Adrenal gland (tissue), 12 donors: ENCODE measurements around the gene STAG3. TPM values are rescaled to one million over a fixed set of nuclear protein-coding genes. Genes with fewer than 3 reads are reported as not detected.
A peak's percentile ranks its signal among the peaks of the same experiment; 100 is the strongest.
"Not testable (repeated sequence)": the region's sequence is repeated elsewhere in the genome, so short reads cannot be mapped to it uniquely, and the experiment has no call there.

Experiments
- DNase-seq, 7 donors: peaks; one replicate each; pipeline ENCODE4 v3.0.0-alpha.2; 2019 to 2020
- H3K27ac ChIP-seq, 5 donors: fragments of 200-600 bp; sonication (generic) in 4 of 5; 1 replicate in 3 of 5; 2 replicates in 2 of 5; pipeline versions ENCODE4 v1.5.1 to v1.8.0; 2016 to 2020; ENCODE audit warnings: mild to moderate bottlenecking in 1 of 5
- H3K27me3 ChIP-seq: fragments of 200-600 bp; 2 replicates; pipeline ENCODE4 v1.8.0; 2021
- H3K36me3 ChIP-seq, 2 donors: fragments of 200-600 bp; replicated peaks in 1 of 2; 1 replicate in 1 of 2; 2 replicates in 1 of 2; pipeline versions ENCODE4 v1.5.1 to v1.8.0; 2018 to 2022
- H3K4me1 ChIP-seq, 2 donors: fragments of 200-600 bp; replicated peaks in 1 of 2; 1 replicate in 1 of 2; 2 replicates in 1 of 2; pipeline versions ENCODE4 v1.5.1 to v1.8.0; 2018 to 2021
- H3K4me3 ChIP-seq, 4 donors: fragments of 200-600 bp; sonication (generic) in 3 of 4; one replicate each; pipeline ENCODE4 v1.5.1; 2016 to 2018
- H3K9me3 ChIP-seq, 3 donors: fragments of 200-600 bp; sonication (generic) in 1 of 3; replicated peaks in 1 of 3; 1 replicate in 2 of 3; 2 replicates in 1 of 3; pipeline versions ENCODE4 v1.5.1 to v1.8.0; 2016 to 2021
- POLR2A ChIP-seq, 2 donors: fragments of 450-650 bp; IDR thresholded peaks; one replicate each; pipeline ENCODE4 v1.6.1; 2017; ENCODE audit warnings: antibody characterized with exemption in 2 of 2, mild to moderate bottlenecking in 2 of 2, moderate library complexity in 1 of 2
- WGBS, 4 donors: extraction: QIAGEN DNeasy Blood & Tissue Kit in 2 of 4; methylation state at CpG; one replicate each; pipeline versions ENCODE4 v1.1.5 to v1.1.7; 2013 to 2017; 5-methylcytosine and 5-hydroxymethylcytosine counted together
- intact Hi-C, 2 donors: fragments of 100-400 bp; cut with DNase I; formaldehyde crosslinking; loops; one replicate each; pipeline versions ENCODE4 v1.14.1 to v1.15.0; 2022 to 2023
- polyA plus RNA-seq, 3 donors: library from polyadenylated mRNA; stranded (reverse); fragments of 200-250 nt in 2 of 3; fragments of 350-450 nt in 1 of 3; fragmentation: Illumina TruSeq in 1 of 3; extraction: RNeasy Lipid Tissue Mini Kit (QIAGEN cat#74804) in 1 of 3; gene quantifications; one replicate each; pipeline ENCODE4 v1.2.3, GENCODE V29; 2013 to 2014
- total RNA-seq, 9 donors: library from RNA; depleted of rRNA in 4 of 9; stranded (reverse); fragments of >200 nt in 4 of 9; fragments of 120-200 nt in 1 of 9; fragmentation: NEBNext Ultra II Directional in 1 of 9; extraction: Animal tissue kit (Norgen Biotek cat#: 25700) in 1 of 9; gene quantifications; one replicate each; pipeline versions ENCODE4 v1.1.0 to v1.2.4, GENCODE V29; 2013 to 2023
- TF ChIP-seq, protein P1 (sequence below), 6 experiments: fragments of 450-650 bp in 4 of 6; fragments of 200-600 bp in 2 of 6; sonication (generic) in 1 of 6; IDR thresholded peaks; 1 replicate in 5 of 6; 2 replicates in 1 of 6; pipeline versions ENCODE4 v1.5.1 to v1.8.0; 2016 to 2021; ENCODE audit warnings: antibody characterized with exemption in 6 of 6, mild to moderate bottlenecking in 2 of 6, moderate library complexity in 1 of 6
- donor health status: healthy with polysubstance abuse.
- donor health status: Bipolar disorder and iron deficiency.
- donor health status: DM: yes; HTN: yes; CAD: no.
- donor health status: DM: no; HTN: no; CAD: no.
- donor health status: DM: no; HTN: no; CAD: no.
- donor health status: DM: yes; HTN: yes; CAD: no.

The STAG3 gene
- total and polyA plus RNA-seq, 12 donors, result 0.26 to 3.3 (median 1.3) TPM

DNA sequence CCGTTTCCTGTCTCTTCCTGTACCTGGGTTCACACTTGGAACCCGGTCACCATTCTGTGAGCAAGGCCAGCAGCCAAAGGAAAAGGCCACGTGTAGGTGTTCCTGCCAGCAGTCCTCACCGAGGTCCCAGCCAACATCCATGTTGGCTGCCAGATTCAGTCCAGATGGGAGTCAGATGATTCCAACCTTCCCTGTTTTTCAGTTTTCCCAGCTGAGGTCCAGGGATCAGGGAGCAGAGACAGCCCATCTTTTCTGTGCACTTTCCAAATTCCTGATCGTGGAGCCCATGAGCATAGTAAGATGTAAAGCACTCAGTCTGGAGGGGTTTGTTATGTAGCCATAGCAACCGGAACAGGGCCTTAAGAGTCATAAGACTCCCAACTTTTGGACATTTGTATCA, 38.2 kb downstream of the STAG3 start:
- H3K9me3 ChIP-seq, result no peaks in the 10 kb centered on the region
- H3K36me3 ChIP-seq, result no peaks in the 10 kb centered on the region
- TF ChIP-seq, protein P1, sequence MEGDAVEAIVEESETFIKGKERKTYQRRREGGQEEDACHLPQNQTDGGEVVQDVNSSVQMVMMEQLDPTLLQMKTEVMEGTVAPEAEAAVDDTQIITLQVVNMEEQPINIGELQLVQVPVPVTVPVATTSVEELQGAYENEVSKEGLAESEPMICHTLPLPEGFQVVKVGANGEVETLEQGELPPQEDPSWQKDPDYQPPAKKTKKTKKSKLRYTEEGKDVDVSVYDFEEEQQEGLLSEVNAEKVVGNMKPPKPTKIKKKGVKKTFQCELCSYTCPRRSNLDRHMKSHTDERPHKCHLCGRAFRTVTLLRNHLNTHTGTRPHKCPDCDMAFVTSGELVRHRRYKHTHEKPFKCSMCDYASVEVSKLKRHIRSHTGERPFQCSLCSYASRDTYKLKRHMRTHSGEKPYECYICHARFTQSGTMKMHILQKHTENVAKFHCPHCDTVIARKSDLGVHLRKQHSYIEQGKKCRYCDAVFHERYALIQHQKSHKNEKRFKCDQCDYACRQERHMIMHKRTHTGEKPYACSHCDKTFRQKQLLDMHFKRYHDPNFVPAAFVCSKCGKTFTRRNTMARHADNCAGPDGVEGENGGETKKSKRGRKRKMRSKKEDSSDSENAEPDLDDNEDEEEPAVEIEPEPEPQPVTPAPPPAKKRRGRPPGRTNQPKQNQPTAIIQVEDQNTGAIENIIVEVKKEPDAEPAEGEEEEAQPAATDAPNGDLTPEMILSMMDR (IDR thresholded peaks at IDR 0.05), result no peak
- no peak for TF ChIP-seq POLR2A (IDR thresholded peaks at IDR 0.05)
- DNase-seq, result no peak
- WGBS, 4 donors, result 44 to 50% (median 48%) methylated on average over 6 of the region's 6 CpGs
- H3K27me3 ChIP-seq, result no peaks in the 10 kb centered on the region
- no peak overlapping the region for H3K27ac ChIP-seq
- peaks cover 0 to 4% of the 10 kb centered on the region in 2 donors for H3K4me1 ChIP-seq
- intact Hi-C loops, result loop anchor here (5.0 to 10.0 kb wide), 2 partner anchors 61 to 84 kb away; partner anchors contain the start of gene TRAPPC14 (in 1 of the 2)
- H3K4me3 ChIP-seq, result no peak overlapping the region

DNA sequence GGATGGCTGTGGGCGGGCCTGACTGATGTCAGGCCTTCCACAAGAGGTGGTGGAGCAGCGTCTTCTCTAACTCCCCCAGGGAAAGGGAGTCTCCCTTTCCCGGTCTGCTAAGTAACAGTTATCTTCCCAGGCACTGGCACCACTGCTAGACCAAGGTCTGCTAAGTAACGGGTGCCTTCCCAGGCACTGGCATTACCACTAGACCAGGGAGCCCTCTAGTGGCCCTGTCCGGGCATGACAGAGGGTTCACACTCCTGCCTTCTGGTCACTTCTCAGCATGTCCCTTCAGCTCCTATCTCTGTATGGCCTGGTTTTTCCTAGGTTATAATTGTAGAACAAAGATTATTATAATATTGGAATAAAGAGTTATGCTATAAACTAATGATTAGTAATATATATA, 40.2 kb downstream of the STAG3 start:
- 0% methylated on average over 1 to 2 of the region's 5 CpGs for WGBS, 4 donors
- DNase-seq, result peak; percentile 87 to 97 (median 91)
- peak overlapping the region in 2 of 5 donors; percentile 75 to 83 for H3K27ac ChIP-seq
- TF ChIP-seq, protein P1 (IDR thresholded peaks at IDR 0.05), result peak in 4 of 6 experiments; percentile 23 to 65 (median 37)
- not testable (repeated sequence) for H3K4me3 ChIP-seq, H3K4me1 ChIP-seq, H3K9me3 ChIP-seq, H3K36me3 ChIP-seq, H3K27me3 ChIP-seq
- intact Hi-C loops, result loop anchor here (5.0 to 10.0 kb wide), 2 partner anchors 63 to 86 kb away; partner anchors contain the start of gene TRAPPC14 (in 1 of the 2)

DNA sequence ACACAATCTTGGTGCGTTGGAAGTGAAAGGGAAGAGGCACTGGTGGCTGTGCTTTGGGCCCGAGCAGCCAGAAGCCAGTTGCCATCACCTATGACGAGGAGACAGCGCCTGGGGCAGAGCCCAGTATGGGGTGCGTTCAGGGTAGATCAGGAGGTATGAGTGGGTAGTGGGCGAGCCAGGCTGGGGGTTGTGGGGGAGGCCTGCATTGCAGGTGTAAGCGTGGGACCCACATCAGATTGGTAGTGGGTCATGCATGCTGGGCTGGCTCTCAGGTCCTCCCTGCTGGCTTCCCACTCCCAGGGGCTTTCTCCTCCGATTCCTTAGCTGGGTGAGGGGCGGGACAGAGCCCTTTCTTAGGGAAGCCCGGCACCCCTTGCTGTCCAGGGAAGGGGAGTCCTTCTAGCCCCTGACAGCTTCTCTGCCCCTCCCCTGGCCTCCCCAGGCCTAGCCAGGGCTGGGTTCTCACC, 41.6 kb downstream of the STAG3 start:
- no peaks in the 10 kb centered on the region for H3K9me3 ChIP-seq
- H3K36me3 ChIP-seq, result no peaks in the 10 kb centered on the region
- intact Hi-C loops, result loop anchor here (5.0 to 10.0 kb wide), 2 partner anchors 65 to 87 kb away; partner anchors contain the start of gene TRAPPC14 (in 1 of the 2)
- TF ChIP-seq, protein P1 (IDR thresholded peaks at IDR 0.05), result no peak
- TF ChIP-seq POLR2A (IDR thresholded peaks at IDR 0.05), result no peak
- DNase-seq, result no peak
- H3K4me1 ChIP-seq, result peaks cover 0 to 4% of the 10 kb centered on the region in 2 donors
- WGBS, 4 donors, result 90 to 94% (median 92%) methylated on average over 7 to 10 of the region's 10 CpGs
- no peak overlapping the region for H3K27ac ChIP-seq
- H3K27me3 ChIP-seq, result no peaks in the 10 kb centered on the region
- no peak overlapping the region for H3K4me3 ChIP-seq

DNA sequence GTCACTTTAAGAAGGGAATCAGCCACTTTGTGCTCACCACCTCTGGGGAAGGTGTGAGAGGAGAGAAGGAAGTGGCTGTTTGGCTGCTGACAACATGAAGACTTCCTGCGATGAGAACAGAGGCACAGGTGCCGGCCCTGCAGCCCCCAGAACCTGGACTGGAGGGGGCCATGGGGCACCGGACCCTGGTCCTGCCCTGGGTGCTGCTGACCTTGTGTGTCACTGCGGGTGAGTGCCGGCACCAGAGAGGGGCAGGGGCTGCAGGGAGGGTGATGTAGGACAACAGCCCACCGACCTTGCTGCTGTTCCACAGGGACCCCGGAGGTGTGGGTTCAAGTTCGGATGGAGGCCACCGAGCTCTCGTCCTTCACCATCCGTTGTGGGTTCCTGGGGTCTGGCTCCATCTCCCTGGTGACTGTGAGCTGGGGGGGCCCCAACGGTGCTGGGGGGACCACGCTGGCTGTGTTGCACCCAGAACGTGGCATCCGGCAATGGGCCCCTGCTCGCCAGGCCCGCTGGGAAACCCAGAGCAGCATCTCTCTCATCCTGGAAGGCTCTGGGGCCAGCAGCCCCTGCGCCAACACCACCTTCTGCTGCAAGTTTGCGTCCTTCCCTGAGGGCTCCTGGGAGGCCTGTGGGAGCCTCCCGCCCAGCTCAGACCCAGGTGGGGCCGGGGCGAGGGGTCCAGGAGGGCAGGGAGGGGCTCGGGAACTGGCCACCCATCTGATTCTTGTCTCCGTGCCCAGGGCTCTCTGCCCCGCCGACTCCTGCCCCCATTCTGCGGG, 42.3 kb downstream of the STAG3 start, which contains the start of gene PVRIG:
PVRIG (plus strand) TSS at position 149 of the 785 bp plus-strand sequence; CDS start at position 171, 22 bp downstream.
- WGBS, 4 donors, result 83 to 100% (median 87%) methylated on average over 1 to 22 of the region's 27 CpGs
- not testable (repeated sequence) for H3K9me3 ChIP-seq, H3K36me3 ChIP-seq, H3K4me3 ChIP-seq, H3K27me3 ChIP-seq, H3K4me1 ChIP-seq, DNase-seq
- peak within 1 kb of the TSS in 2 of 5 donors; percentile 5 to 45 for H3K27ac ChIP-seq
- intact Hi-C loops, result loop anchor here (5.0 to 10.0 kb wide), 2 partner anchors 65 to 88 kb away; partner anchors contain the start of gene TRAPPC14 (in 1 of the 2)
